ENCODE data around the gene HSD3B2. TPM values are rescaled to one million over a fixed set of nuclear protein-coding genes. Genes with fewer than 3 reads are reported as not detected.

The HSD3B2 gene
- total and polyA plus RNA-seq, 2 of the 8 experiments (the other 6 are each of a cell fraction or from before 2014, with no cell fraction given) = not detected

GRCh38 chr1:119385650-119386049 is 29.3 kb upstream of the HSD3B2 start (continued):
- no peak for TF ChIP-seq ATF2 (IDR thresholded peaks at IDR 0.05; ENCODE audit: low read length)
- no peak for TF ChIP-seq RAD21 (IDR thresholded peaks at IDR 0.05 in 1 of 2, conservative IDR thresholded peaks at IDR 0.05 in 1 of 2; ENCODE audit: low read depth in 2 of 2, low read length in 2 of 2)
- no peak for TF ChIP-seq HDAC6 (IDR thresholded peaks at IDR 0.05; ENCODE audit: low read depth, low read length)

Data from H1 (cell line).